SU-DHL-6 (cell line): ENCODE data around the gene ENTPD6.

Source experiments
- CTCF ChIP-seq: fragments of 200-600 bp; sonication (generic); IDR thresholded peaks from one replicate; pipeline ENCODE4 v1.5.1; 2017; ENCODE audit warnings: antibody characterized with exemption, mild to moderate bottlenecking, low read length, moderate library complexity; ENCODE audit not compliant: insufficient read depth, poor library complexity, severe bottlenecking
- EZH2phosphoT487 ChIP-seq: fragments of 200-600 bp; sonication (generic), shearing (Covaris generic); conservative IDR thresholded peaks from 2 replicates; pipeline ENCODE4 v1.6.1; 2018; ENCODE audit warnings: mild to moderate bottlenecking, antibody characterized with exemption, low read length, moderate library complexity, mixed read lengths

GRCh38 chr20:25274891-25275812, 79.6 kb downstream of the ENTPD6 start:
- no peak for TF ChIP-seq CTCF
- TF ChIP-seq EZH2phosphoT487: no peak
